GM20431 (cell line): ENCODE measurements around the gene TOGARAM1.

Experiments used
- in situ Hi-C: fragments of 300-500 bp; cut with MseI, MboI; formaldehyde crosslinking; loops from one replicate; pipeline ENCODE4 v1.15.0; 2020; ENCODE audit warnings: low sequenced_read_pairs; ENCODE audit not compliant: unreplicated experiment

The TOGARAM1 gene

GRCh38 chr14:44961554-44962333 is at the start of gene TOGARAM1, which contains the start of gene KLHL28:
Gene TOGARAM1 (plus strand): TSS chr14:44962190. CDS start chr14:44962422, 232 bp downstream.
Gene KLHL28 (minus strand): TSS chr14:44961947. CDS start chr14:44945928, 16,019 bp downstream.
- in situ Hi-C loops, result no loop called here

GRCh38 chr14:44914849-44915248 is 47.1 kb upstream of the TOGARAM1 start:
- in situ Hi-C loops, result loop anchor here (25.0 kb wide), 1 partner anchor 347 kb away; the partner anchor contains the start of gene MIS18BP1

GRCh38 chr14:44928793-44929192 is 33.2 kb upstream of the TOGARAM1 start:
- in situ Hi-C loops, result no loop called here

GRCh38 chr14:44935155-44935554 is 26.8 kb upstream of the TOGARAM1 start:
- in situ Hi-C loops, result no loop called here

GRCh38 chr14:44937547-44937946 is 24.4 kb upstream of the TOGARAM1 start:
- in situ Hi-C loops, result no loop called here

GRCh38 chr14:44940211-44940610 is 21.8 kb upstream of the TOGARAM1 start:
- in situ Hi-C loops, result no loop called here

GRCh38 chr14:44940944-44941343 is 21.0 kb upstream of the TOGARAM1 start:
- in situ Hi-C loops, result no loop called here

- in situ Hi-C loops, result no loop called here
Observed at GRCh38 chr14:44941591-44941990, 20.4 kb upstream of the TOGARAM1 start.

GRCh38 chr14:44942436-44942835 is 19.6 kb upstream of the TOGARAM1 start:
- in situ Hi-C loops, result no loop called here

GRCh38 chr14:44944107-44944506 is 17.9 kb upstream of the TOGARAM1 start:
- in situ Hi-C loops, result no loop called here

GRCh38 chr14:44945264-44945663 is 16.7 kb upstream of the TOGARAM1 start:
- in situ Hi-C loops, result no loop called here

GRCh38 chr14:44951051-44951450 is 10.9 kb upstream of the TOGARAM1 start:
- in situ Hi-C loops, result no loop called here

- in situ Hi-C loops, result no loop called here
Observed at GRCh38 chr14:44952391-44953110, 9.4 kb upstream of the TOGARAM1 start.

GRCh38 chr14:44954750-44955149 is 7.2 kb upstream of the TOGARAM1 start:
- in situ Hi-C loops, result no loop called here

- in situ Hi-C loops, result no loop called here
Observed at GRCh38 chr14:44955528-44955927, 6.5 kb upstream of the TOGARAM1 start.

- in situ Hi-C loops, result no loop called here
Observed at GRCh38 chr14:44956866-44957265, 5.1 kb upstream of the TOGARAM1 start.

- in situ Hi-C loops, result no loop called here
Observed at GRCh38 chr14:44959538-44959937, 2.5 kb upstream of the TOGARAM1 start.

GRCh38 chr14:44960146-44960545 is 1.8 kb upstream of the TOGARAM1 start:
- in situ Hi-C loops, result no loop called here

- in situ Hi-C loops, result no loop called here
Observed at GRCh38 chr14:44960646-44961045, 1.3 kb upstream of the TOGARAM1 start.

- in situ Hi-C loops, result no loop called here
Observed at GRCh38 chr14:44961151-44961553, 838 bp upstream of the TOGARAM1 start.

- in situ Hi-C loops, result no loop called here
Observed at GRCh38 chr14:44962334-44963043, 499 bp downstream of the TOGARAM1 start.
